Heart right ventricle (tissue), 16 donors: Measurements from ENCODE around the gene RYR3. TPM values are rescaled to one million over a fixed set of nuclear protein-coding genes. Genes with fewer than 3 reads are reported as not detected.

Experiments
- ATAC-seq, 8 donors: fragments of 200-7000 bp; cut with Tn5 transposase; one replicate each; pipeline ENCODE4 v1.9.1; 2020; ENCODE audit warnings: mild to moderate bottlenecking in 8 of 8, moderate library complexity in 8 of 8, moderate number of reproducible peaks in 1 of 8
- DNase-seq, 2 donors: peaks; one replicate each; pipeline ENCODE4 v3.0.0-alpha.2; 2020
- H3K27ac ChIP-seq, 10 donors: fragments of 200-600 bp; sonication (generic) in 2 of 10; one replicate each; pipeline versions ENCODE4 v1.5.0 to v1.8.0; 2020 to 2022; ENCODE audit warnings: mild to moderate bottlenecking in 3 of 10
- H3K27me3 ChIP-seq, 7 donors: fragments of 200-600 bp; one replicate each; pipeline ENCODE4 v1.8.0; 2021 to 2022; ENCODE audit warnings: mild to moderate bottlenecking in 2 of 7
- H3K36me3 ChIP-seq, 9 donors: fragments of 200-600 bp; sonication (generic) in 1 of 9; one replicate each; pipeline versions ENCODE4 v1.5.0 to v1.8.0; 2020 to 2022; ENCODE audit warnings: mild to moderate bottlenecking in 2 of 9
- H3K4me1 ChIP-seq, 9 donors: fragments of 200-600 bp; sonication (generic) in 1 of 9; one replicate each; pipeline versions ENCODE4 v1.5.0 to v1.8.0; 2020 to 2022; ENCODE audit warnings: mild to moderate bottlenecking in 4 of 9
- H3K4me3 ChIP-seq, 10 donors: fragments of 200-600 bp; sonication (generic) in 2 of 10; one replicate each; pipeline versions ENCODE4 v1.5.0 to v1.8.0; 2020 to 2022; ENCODE audit warnings: mild to moderate bottlenecking in 7 of 10, moderate library complexity in 2 of 10
- H3K9me3 ChIP-seq, 11 donors: fragments of 200-600 bp in 10 of 11; sonication (generic) in 2 of 11; one replicate each; pipeline versions ENCODE4 v1.5.0 to v1.8.0; 2013 to 2022; ENCODE audit warnings: mild to moderate bottlenecking in 2 of 11, control low read depth in 1 of 11, moderate library complexity in 1 of 11
- CTCF ChIP-seq, 9 donors: fragments of 200-600 bp; sonication (generic) in 2 of 9; IDR thresholded peaks; one replicate each; pipeline versions ENCODE4 v1.5.0 to v1.8.0; 2021 to 2022; ENCODE audit warnings: antibody characterized with exemption in 9 of 9, mild to moderate bottlenecking in 5 of 9, moderate library complexity in 1 of 9
- WGBS, 2 donors: extraction: QIAGEN DNeasy Blood & Tissue Kit; methylation state at CpG; one replicate each; pipeline ENCODE4 v1.1.7; 2013; ENCODE audit warnings: inconsistent platforms in 1 of 2; 5-methylcytosine and 5-hydroxymethylcytosine counted together
- intact Hi-C, 10 donors: fragments of 100-400 bp; cut with DNase I; formaldehyde crosslinking; loops; one replicate each; pipeline versions ENCODE4 v1.11.1 to v1.14.2; 2022
- polyA plus RNA-seq, 2 donors: library from polyadenylated mRNA; stranded (reverse); fragments of 200-250 nt; gene quantifications; one replicate each; pipeline ENCODE4 v1.2.3, GENCODE V29; 2013
- total RNA-seq, 10 donors: library from RNA; stranded (reverse); fragmentation: NEBNext Ultra II Directional in 3 of 10; extraction: Animal tissue kit (Norgen Biotek cat#: 25700) in 3 of 10; gene quantifications; one replicate each; pipeline versions ENCODE4 v1.2.1 to v1.2.4, GENCODE V29; 2021 to 2023
- donor health status: Arrhythmogenic right ventricular cardiomyopathy.
- donor health status: ischemic (EF 13 %, LVEDD 7.1; RV severe dilation, severe dysfunction).
- donor health status: healthy with polysubstance abuse.
- donor health status: DM: no; HTN: yes; CAD: no.
- donor health status: DM: no; HTN: no; CAD: no.
- donor health status: ischemic (EF 25% LVEDD 6.9; RV normal size, moderate dysfunction).
- donor health status: ischemic (EF 25% LVEDD 5.7; RV mildly dilated, moderate dysfunction).
- donor health status: healthy.
- donor health status: DM: yes; HTN: yes; CAD: no.
- donor health status: Ischemic cardiomyopathy.
- donor health status: ischemic (EF 35%, LVEDD 5.7; RV mildly dilated, moderate dysfunction).
- donor health status: nonischemic (EF 11% LVEDD 7.7; RV severe dilation, severe dysfunction).
- donor health status: DM: yes; HTN: yes; CAD: no.
- donor health status: PGD.
- donor health status: ischemic (EF 29% LVEDD 5.4; RV normal size, mild dysfunction).
- donor health status: nonischemic (EF 23%, LVEDD 6.1; RV moderate dilation, normal function).

Gene RYR3
- total and polyA plus RNA-seq, 12 donors: 0.02 to 1.00 (median 0.13) TPM; not detected in 2

- no peaks in the 10 kb centered on the region for H3K4me1 ChIP-seq
- DNase-seq (no peak), ATAC-seq (no peak)
- H3K4me3 ChIP-seq: no peak overlapping the region
- intact Hi-C loops: no loop called here
- peaks cover 0 to 3% (median 0%) of the 10 kb centered on the region in 7 donors for H3K27me3 ChIP-seq
- peaks cover 0 to 11% (median 0%) of the 10 kb centered on the region in 11 donors for H3K9me3 ChIP-seq
- H3K36me3 ChIP-seq: no peaks in the 10 kb centered on the region
- no peak overlapping the region for H3K27ac ChIP-seq
- no peak for TF ChIP-seq CTCF (IDR thresholded peaks at IDR 0.05)
- 86 to 91% methylated on average over 4 of the region's 4 CpGs for WGBS, 2 donors
These were observed 515.4 kb downstream of the RYR3 start for GRCh38 chr15:33826201-33826600.

- 71 to 74% methylated on average over 4 of the region's 4 CpGs for WGBS, 2 donors
- no peak overlapping the region for H3K4me3 ChIP-seq
- no peak for ATAC-seq
These were observed 519.6 kb downstream of the RYR3 start for GRCh38 chr15:33830351-33830750.

GRCh38 chr15:33831646-33832045 is 520.9 kb downstream of the RYR3 start:
- Histone ChIP-seq H3K36me3 (no peaks in the 10 kb centered on the region), H3K4me3 (no peak overlapping the region), H3K27ac (no peak overlapping the region), H3K4me1 (no peaks in the 10 kb centered on the region), H3K9me3 (peaks cover 0 to 11% (median 0%) of the 10 kb centered on the region in 11 donors), H3K27me3 (peaks cover 0 to 3% (median 0%) of the 10 kb centered on the region in 7 donors)
- intact Hi-C loops: no loop called here
- no peak for TF ChIP-seq CTCF (IDR thresholded peaks at IDR 0.05)
- no peak for ATAC-seq
- WGBS, 2 donors: 84 to 86% methylated on average over 7 of the region's 7 CpGs
- no peak for DNase-seq

More at GRCh38 chr15:33830351-33830750, 519.6 kb downstream of the RYR3 start:
- Histone ChIP-seq H3K4me1 (no peaks in the 10 kb centered on the region), H3K27ac (no peak overlapping the region), H3K36me3 (no peaks in the 10 kb centered on the region), H3K9me3 (peaks cover 0 to 11% (median 0%) of the 10 kb centered on the region in 11 donors), H3K27me3 (peaks cover 0 to 3% (median 0%) of the 10 kb centered on the region in 7 donors)
- DNase-seq: no peak
- TF ChIP-seq CTCF (IDR thresholded peaks at IDR 0.05): no peak
- intact Hi-C loops: no loop called here

GRCh38 chr15:33834892-33835743 is 524.4 kb downstream of the RYR3 start:
- H3K4me1 ChIP-seq: no peaks in the 10 kb centered on the region
- no peaks in the 10 kb centered on the region for H3K9me3 ChIP-seq
- no peaks in the 10 kb centered on the region for H3K27me3 ChIP-seq
- no peak overlapping the region for H3K4me3 ChIP-seq
- DNase-seq (no peak), ATAC-seq (no peak)
- H3K36me3 ChIP-seq: no peaks in the 10 kb centered on the region
- intact Hi-C loops: no loop called here
- WGBS, 2 donors: 41 to 42% methylated on average over 9 of the region's 9 CpGs
- no peak overlapping the region for H3K27ac ChIP-seq
- no peak for TF ChIP-seq CTCF (IDR thresholded peaks at IDR 0.05)
